ENCODE data around the gene XPO6. TPM values are rescaled to one million over a fixed set of nuclear protein-coding genes. Genes with fewer than 3 reads are reported as not detected.

XPO6 gene
- total RNA-seq, 1 donor from 2014 or later = 232 TPM

DNA sequence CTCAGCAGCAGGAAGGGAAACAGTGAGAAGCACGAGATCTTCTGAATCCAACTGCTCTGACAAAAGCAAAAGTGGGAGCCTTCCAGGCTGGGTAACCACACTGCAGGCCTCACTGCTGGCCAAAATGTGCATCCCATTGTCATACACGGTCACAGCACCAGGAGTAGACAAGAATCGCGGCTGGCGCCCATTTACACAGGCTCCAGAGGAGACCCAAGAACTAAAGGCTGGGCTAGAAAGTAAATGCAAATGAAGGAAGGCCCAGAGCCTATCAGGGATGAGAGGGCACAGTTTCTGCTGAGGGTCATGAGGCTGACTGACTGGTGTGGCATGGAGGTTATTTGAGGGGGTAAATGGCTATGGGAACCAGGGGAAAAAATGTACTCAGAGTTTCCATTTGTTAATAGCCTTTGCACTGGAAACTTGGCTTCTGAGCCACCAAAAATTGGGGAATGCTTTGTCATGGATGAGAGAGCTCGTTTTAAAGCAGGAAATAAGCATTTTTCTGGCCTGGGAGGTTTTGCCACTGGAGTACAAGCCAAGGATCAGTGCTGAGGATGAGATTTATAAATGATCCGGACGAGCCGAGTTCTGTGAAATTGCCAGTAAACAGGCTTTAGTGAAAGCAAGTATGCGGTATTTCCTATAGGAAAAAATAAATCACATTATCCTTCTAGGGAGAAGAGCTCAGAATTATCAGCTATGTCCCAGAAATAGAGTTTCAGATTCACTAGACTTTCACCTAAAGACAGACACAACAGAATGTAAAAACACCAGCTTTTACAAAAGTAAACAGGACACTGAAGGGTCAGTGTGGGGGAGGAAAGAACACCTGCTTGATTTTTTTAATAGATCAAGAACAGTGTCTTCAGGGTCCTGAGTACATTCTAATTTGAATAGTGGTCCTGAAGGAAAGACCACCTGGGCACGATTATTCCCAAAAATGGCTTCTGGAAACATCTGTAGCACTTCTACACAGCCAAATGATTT is 81.4 kb downstream of the XPO6 start:
- TF ChIP-seq, protein P1, sequence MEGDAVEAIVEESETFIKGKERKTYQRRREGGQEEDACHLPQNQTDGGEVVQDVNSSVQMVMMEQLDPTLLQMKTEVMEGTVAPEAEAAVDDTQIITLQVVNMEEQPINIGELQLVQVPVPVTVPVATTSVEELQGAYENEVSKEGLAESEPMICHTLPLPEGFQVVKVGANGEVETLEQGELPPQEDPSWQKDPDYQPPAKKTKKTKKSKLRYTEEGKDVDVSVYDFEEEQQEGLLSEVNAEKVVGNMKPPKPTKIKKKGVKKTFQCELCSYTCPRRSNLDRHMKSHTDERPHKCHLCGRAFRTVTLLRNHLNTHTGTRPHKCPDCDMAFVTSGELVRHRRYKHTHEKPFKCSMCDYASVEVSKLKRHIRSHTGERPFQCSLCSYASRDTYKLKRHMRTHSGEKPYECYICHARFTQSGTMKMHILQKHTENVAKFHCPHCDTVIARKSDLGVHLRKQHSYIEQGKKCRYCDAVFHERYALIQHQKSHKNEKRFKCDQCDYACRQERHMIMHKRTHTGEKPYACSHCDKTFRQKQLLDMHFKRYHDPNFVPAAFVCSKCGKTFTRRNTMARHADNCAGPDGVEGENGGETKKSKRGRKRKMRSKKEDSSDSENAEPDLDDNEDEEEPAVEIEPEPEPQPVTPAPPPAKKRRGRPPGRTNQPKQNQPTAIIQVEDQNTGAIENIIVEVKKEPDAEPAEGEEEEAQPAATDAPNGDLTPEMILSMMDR (IDR thresholded peaks at IDR 0.05; ENCODE audit: partially characterized antibody, unreplicated experiment) = no peak
- no peaks in the 10 kb centered on the region for H3K36me3 Mint-ChIP-seq (ENCODE audit: unreplicated experiment)
- H3K27ac Mint-ChIP-seq (ENCODE audit: unreplicated experiment) = no peak overlapping the region
- no peaks in the 10 kb centered on the region for H3K4me1 Mint-ChIP-seq (ENCODE audit: low read depth, unreplicated experiment)
- no peak overlapping the region for H3K4me3 Mint-ChIP-seq (ENCODE audit: unreplicated experiment)
- DNase-seq = no peak
- peaks cover 2% of the 10 kb centered on the region for H3K9me3 Mint-ChIP-seq (ENCODE audit: unreplicated experiment)
- H3K27me3 Mint-ChIP-seq (ENCODE audit: unreplicated experiment) = peaks cover 2% of the 10 kb centered on the region

DNA sequence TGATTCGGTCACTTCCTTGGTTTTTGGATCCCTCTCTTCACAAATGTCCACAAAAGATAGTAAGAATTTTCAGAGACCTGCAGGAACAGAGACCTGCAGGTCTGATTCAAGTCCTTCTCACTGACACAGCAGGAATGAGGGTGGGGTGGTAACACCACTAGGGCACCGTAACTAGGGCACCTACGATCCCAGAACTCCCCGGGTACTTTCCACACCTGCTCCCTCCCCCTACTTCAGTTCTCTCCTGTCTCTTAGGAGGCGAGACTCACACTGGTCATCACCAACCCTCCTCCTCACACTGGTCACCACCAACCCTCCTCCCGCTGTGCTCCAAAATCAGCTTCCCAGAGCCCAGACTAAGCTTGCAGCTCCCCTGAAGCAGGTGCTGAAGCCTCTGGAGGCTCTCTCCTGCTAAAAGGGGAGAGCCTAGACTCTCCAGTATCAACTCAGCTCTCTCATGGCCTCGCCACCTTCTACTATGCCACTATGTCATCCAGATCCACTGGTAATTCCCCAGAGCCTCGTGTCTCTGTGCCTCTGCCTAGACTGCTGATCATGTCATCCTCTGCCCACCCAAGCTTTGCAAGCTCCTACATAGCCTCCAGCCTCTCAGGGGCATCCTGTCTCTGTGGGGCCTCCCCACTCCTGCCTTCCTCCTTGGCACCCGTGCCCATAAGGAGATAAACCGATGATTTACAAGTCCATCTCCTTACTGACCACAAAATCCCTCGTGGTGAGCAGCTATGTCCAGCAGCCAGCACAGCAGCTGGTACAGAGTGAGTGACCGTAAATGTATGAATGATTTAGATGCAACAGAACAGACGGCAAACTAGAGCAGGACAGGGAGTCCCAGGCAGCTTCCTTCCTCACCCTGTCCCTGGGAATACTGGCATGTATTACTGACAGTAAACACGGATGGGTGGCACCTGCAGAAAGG is 84.8 kb downstream of the XPO6 start:
- DNase-seq = no peak
- no peaks in the 10 kb centered on the region for H3K4me1 Mint-ChIP-seq (ENCODE audit: low read depth, unreplicated experiment)
- H3K27ac Mint-ChIP-seq (ENCODE audit: unreplicated experiment) = no peak overlapping the region
- H3K4me3 Mint-ChIP-seq (ENCODE audit: unreplicated experiment) = no peak overlapping the region
- no peaks in the 10 kb centered on the region for H3K27me3 Mint-ChIP-seq (ENCODE audit: unreplicated experiment)
- TF ChIP-seq, protein P1 (IDR thresholded peaks at IDR 0.05; ENCODE audit: partially characterized antibody, unreplicated experiment) = no peak
- peaks cover 2% of the 10 kb centered on the region for H3K9me3 Mint-ChIP-seq (ENCODE audit: unreplicated experiment)
- H3K36me3 Mint-ChIP-seq (ENCODE audit: unreplicated experiment) = no peaks in the 10 kb centered on the region

DNA sequence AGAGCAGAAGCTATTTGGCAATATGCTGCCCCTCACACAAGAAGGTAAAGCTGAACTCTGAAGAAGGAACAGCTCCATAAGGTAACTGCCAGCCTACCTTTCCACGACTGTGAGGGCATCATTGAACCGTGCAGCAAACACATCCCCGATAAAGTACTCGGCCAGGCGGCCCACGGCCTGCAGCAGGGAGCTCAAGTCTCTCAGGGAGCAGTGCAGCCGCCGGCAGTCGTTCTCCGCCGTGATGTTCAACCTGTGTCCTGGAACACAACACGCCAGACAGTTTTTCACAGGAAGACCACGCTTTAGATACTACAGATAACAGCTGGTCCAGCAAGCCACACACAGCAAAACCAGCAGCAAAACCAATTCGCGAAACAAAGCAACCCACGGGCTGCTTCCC is 86.2 kb downstream of the XPO6 start:
- H3K36me3 Mint-ChIP-seq (ENCODE audit: unreplicated experiment) = no peaks in the 10 kb centered on the region
- H3K4me3 Mint-ChIP-seq (ENCODE audit: unreplicated experiment) = no peak overlapping the region
- H3K27ac Mint-ChIP-seq (ENCODE audit: unreplicated experiment) = no peak overlapping the region
- no peaks in the 10 kb centered on the region for H3K4me1 Mint-ChIP-seq (ENCODE audit: low read depth, unreplicated experiment)
- peaks cover 2% of the 10 kb centered on the region for H3K9me3 Mint-ChIP-seq (ENCODE audit: unreplicated experiment)
- TF ChIP-seq, protein P1 (IDR thresholded peaks at IDR 0.05; ENCODE audit: partially characterized antibody, unreplicated experiment) = no peak
- no peaks in the 10 kb centered on the region for H3K27me3 Mint-ChIP-seq (ENCODE audit: unreplicated experiment)
- no peak for DNase-seq

DNA sequence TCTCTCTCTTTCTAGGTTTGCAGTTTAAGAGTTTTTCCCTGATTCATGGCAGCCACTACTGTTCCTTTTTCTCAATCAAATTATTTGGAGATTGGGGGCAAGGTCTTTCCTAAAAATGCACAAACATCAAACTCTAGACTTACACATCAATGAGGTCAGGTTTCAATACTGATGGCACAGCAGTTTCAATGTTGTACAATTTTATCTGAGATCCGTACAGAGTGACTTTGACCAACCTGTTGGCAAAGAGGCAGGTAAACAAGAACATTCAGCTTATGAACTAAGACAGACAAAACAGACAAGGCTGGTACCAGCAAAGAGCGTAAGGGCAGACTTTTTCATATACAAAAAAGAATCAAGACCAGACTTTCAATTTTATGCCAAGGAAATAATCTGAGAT is 90.2 kb downstream of the XPO6 start:
- no peak overlapping the region for H3K27ac Mint-ChIP-seq (ENCODE audit: unreplicated experiment)
- DNase-seq = no peak
- no peaks in the 10 kb centered on the region for H3K4me1 Mint-ChIP-seq (ENCODE audit: low read depth, unreplicated experiment)
- no peak overlapping the region for H3K4me3 Mint-ChIP-seq (ENCODE audit: unreplicated experiment)
- no peaks in the 10 kb centered on the region for H3K27me3 Mint-ChIP-seq (ENCODE audit: unreplicated experiment)
- TF ChIP-seq, protein P1 (IDR thresholded peaks at IDR 0.05; ENCODE audit: partially characterized antibody, unreplicated experiment) = no peak
- H3K36me3 Mint-ChIP-seq (ENCODE audit: unreplicated experiment) = no peaks in the 10 kb centered on the region
- peaks cover 1% of the 10 kb centered on the region for H3K9me3 Mint-ChIP-seq (ENCODE audit: unreplicated experiment)
